K562 (cell line): Measurements from ENCODE around the gene UQCRHL. TPM values are rescaled to one million over a fixed set of nuclear protein-coding genes. Genes with fewer than 3 reads are reported as not detected.
A peak's percentile ranks its signal among the peaks of the same experiment; 100 is the strongest.

Experiments
- ATAC-seq: fragments of 200-7000 bp; cut with Tn5 transposase; 3 replicates; pipeline ENCODE4 v1.9.1; 2020; ENCODE audit warnings: moderate library complexity
- BruUV-seq: library from RNA; stranded (reverse); fragments of 400-500 nt; replicated peaks from 2 replicates; lab custom pipeline; 2021; lab: Mats Ljungman, UMichigan
- CTCF ChIA-PET: fragments of 300-600 bp; formaldehyde crosslinking; extraction: SDS; loops from one replicate; lab custom pipeline; 2021; ENCODE audit warnings: low intra/inter-chr PET ratio; lab: Yijun Ruan, JAX
- POLR2A ChIA-PET: fragments of 300-600, 350-650 bp; sonication (Branson Sonifier 250); formaldehyde crosslinking; extraction: SDS; loops from one replicate; lab custom pipeline; 2021; ENCODE audit warnings: antibody characterized with exemption, inconsistent platforms; lab: Yijun Ruan, JAX
- DNase-seq, 4 experiments: peaks; one replicate each; pipeline versions ENCODE4 v3.0.0 to v3.0.0-alpha.2; 2011 to 2018; ENCODE audit warnings: low spot score in 3 of 4, mixed read lengths in 3 of 4; ENCODE audit errors: extremely low read depth in 1 of 4
- FAIRE-seq: peaks from 2 replicates; lab custom pipeline; 2011; peaks lifted over from hg19 to GRCh38; lab: Jason Lieb, UNC
- H2AFZ ChIP-seq: 2 replicates; pipeline ENCODE4 v1.6.0; 2011; ENCODE audit warnings: low read depth, low read length, control low read depth, inconsistent platforms
- H3K27ac ChIP-seq: fragments of 200-600 bp; 3 replicates; pipeline ENCODE4 v1.8.0; 2011; ENCODE audit warnings: low read depth, mild to moderate bottlenecking, control low read depth, inconsistent platforms, low read length, moderate library complexity, mixed read lengths; ENCODE audit errors: extremely low read depth
- H3K27me3 ChIP-seq, 2 experiments: fragments of 300-600 bp in 1 of 2; 2 replicates in 1 of 2; 3 replicates in 1 of 2; pipeline versions ENCODE4 v1.6.0 to v1.8.0; 2011; ENCODE audit warnings: inconsistent platforms in 2 of 2, low read length in 2 of 2, mild to moderate bottlenecking in 1 of 2, mixed read lengths in 1 of 2, moderate library complexity in 1 of 2; ENCODE audit not compliant: control insufficient read depth in 2 of 2, insufficient read depth in 2 of 2
- H3K36me3 ChIP-seq: fragments of 300-600 bp; 3 replicates; pipeline ENCODE4 v1.8.0; 2011; ENCODE audit warnings: mild to moderate bottlenecking, low read length, inconsistent platforms; ENCODE audit not compliant: control insufficient read depth, insufficient read depth
- H3K4me1 ChIP-seq, 2 experiments: fragments of 200-600 bp in 1 of 2; replicated peaks in 1 of 2; 2 replicates in 1 of 2; 3 replicates in 1 of 2; pipeline versions ENCODE4 v1.5.1 to v1.8.0; 2011; ENCODE audit warnings: inconsistent platforms in 2 of 2, low read length in 2 of 2, mild to moderate bottlenecking in 1 of 2, mixed read lengths in 1 of 2, moderate library complexity in 1 of 2; ENCODE audit not compliant: control insufficient read depth in 2 of 2, insufficient read depth in 2 of 2
- H3K4me2 ChIP-seq: 2 replicates; pipeline ENCODE4 v1.6.1; 2011; ENCODE audit warnings: low read length, control low read depth, inconsistent platforms, mixed read lengths; ENCODE audit not compliant: insufficient read depth
- H3K4me3 ChIP-seq: fragments of 200-600 bp; sonication (generic), shearing (Covaris generic); 2 replicates; pipeline ENCODE4 v1.5.1; 2016; ENCODE audit warnings: control low read depth, inconsistent platforms
- H3K79me2 ChIP-seq: fragments of 200-600 bp; 3 replicates; pipeline ENCODE4 v1.8.0; 2011; ENCODE audit warnings: low read length, inconsistent platforms; ENCODE audit not compliant: control insufficient read depth, insufficient read depth
- H3K9ac ChIP-seq, 2 experiments: 2 replicates each; pipeline versions ENCODE4 v1.6.0 to v1.6.1; 2011; ENCODE audit warnings: low read depth in 2 of 2, low read length in 2 of 2, control low read depth in 1 of 2, inconsistent platforms in 1 of 2, mild to moderate bottlenecking in 1 of 2, mixed read lengths in 1 of 2; ENCODE audit not compliant: insufficient read depth in 1 of 2
- H3K9me1 ChIP-seq: one replicate; pipeline ENCODE4 v1.6.0; 2011; ENCODE audit warnings: inconsistent platforms, mild to moderate bottlenecking, low read length, moderate library complexity; ENCODE audit not compliant: control insufficient read depth, insufficient read depth
- H3K9me3 ChIP-seq: replicated peaks from 2 replicates; pipeline ENCODE4 v1.5.1; 2011; ENCODE audit warnings: low read depth, low read length, inconsistent platforms; ENCODE audit not compliant: control insufficient read depth, insufficient read depth
- H4K20me1 ChIP-seq: replicated peaks from 2 replicates; pipeline ENCODE4 v1.6.1; 2011; ENCODE audit warnings: low read length, inconsistent platforms, mixed read lengths; ENCODE audit not compliant: control insufficient read depth, insufficient read depth
- EGR1 ChIP-seq: fragments of 450-650 bp; conservative IDR thresholded peaks from 2 replicates; pipeline ENCODE4 v1.6.1; 2017; ENCODE audit warnings: mild to moderate bottlenecking
- GABPA ChIP-seq: fragments of 200-800 bp; sonication (Bioruptor generic); conservative IDR thresholded peaks from 2 replicates; pipeline ENCODE4 v1.6.1; 2016; ENCODE audit warnings: low read depth, missing genetic modification characterization, missing compliant biosample characterization
- JUN ChIP-seq, 2 experiments: sonication (generic) in 1 of 2; formaldehyde crosslinking in 1 of 2; IDR thresholded peaks; 2 replicates each; pipeline versions ENCODE4 v1.6.1 to v1.8.0; 2012 to 2022; ENCODE audit warnings: borderline replicate concordance in 2 of 2, mild to moderate bottlenecking in 2 of 2, improper control_type of control experiment in 1 of 2, low read depth in 1 of 2, low read length in 1 of 2, missing genetic modification reagents in 1 of 2
- KLF10 ChIP-seq: fragments of 250-450 bp; sonication (Bioruptor Pico); IDR thresholded peaks from 2 replicates; pipeline ENCODE4 v1.6.1; 2021; ENCODE audit warnings: matching md5 sums
- MTA3 ChIP-seq: fragments of 450-650 bp; formaldehyde crosslinking; IDR thresholded peaks from 2 replicates; pipeline ENCODE4 v1.6.1; 2017; ENCODE audit warnings: mild to moderate bottlenecking, borderline replicate concordance
- NCOA4 ChIP-seq: fragments of 450-650 bp; IDR thresholded peaks from 2 replicates; pipeline ENCODE4 v1.6.1; 2018; ENCODE audit warnings: mild to moderate bottlenecking; ENCODE audit not compliant: partially characterized antibody
- PKNOX1 ChIP-seq: fragments of 450-650 bp; IDR thresholded peaks from 2 replicates; pipeline ENCODE4 v1.6.1; 2016
- SREBF1 ChIP-seq: fragments of 150-350 bp; IDR thresholded peaks from 2 replicates; pipeline ENCODE4 v1.6.1; 2014; ENCODE audit warnings: antibody characterized with exemption, low read depth, low read length, borderline replicate concordance
- UBTF ChIP-seq, 2 experiments: IDR thresholded peaks; 2 replicates each; pipeline ENCODE4 v1.6.1; 2012; ENCODE audit warnings: improper control_type of control experiment in 2 of 2, low read depth in 2 of 2, low read length in 2 of 2, borderline replicate concordance in 1 of 2
- XRCC4 ChIP-seq: IDR thresholded peaks from one replicate; pipeline ENCODE4 v1.6.1; 2011; ENCODE audit not compliant: insufficient read depth, insufficient read length; ENCODE audit errors: extremely low read depth
- ZBTB49 ChIP-seq: sonication (generic); formaldehyde crosslinking; IDR thresholded peaks from 2 replicates; pipeline ENCODE4 v1.8.0; 2022; ENCODE audit warnings: missing genetic modification reagents, mild to moderate bottlenecking, borderline replicate concordance
- ZNF263 ChIP-seq: sonication (generic); formaldehyde crosslinking; IDR thresholded peaks from 2 replicates; pipeline ENCODE4 v1.8.0; 2022; ENCODE audit warnings: mild to moderate bottlenecking, missing genetic modification reagents, borderline replicate concordance
- ZNF311 ChIP-seq: fragments of 250-450 bp; sonication (Bioruptor Pico); IDR thresholded peaks from 2 replicates; pipeline ENCODE4 v1.4.0; 2020; ENCODE audit warnings: mild to moderate bottlenecking, moderate library complexity
- ZNF354B ChIP-seq: fragments of 250-450 bp; sonication (Bioruptor Pico); IDR thresholded peaks from 2 replicates; pipeline ENCODE4 v1.4.0; 2020
- ZNF785 ChIP-seq: fragments of 250-450 bp; sonication (Bioruptor Pico); IDR thresholded peaks from 2 replicates; pipeline ENCODE4 v1.4.0; 2020; ENCODE audit warnings: mild to moderate bottlenecking
- WGBS: fragments of 100-300 bp; shearing (Covaris generic); methylation state at CpG from one replicate; pipeline ENCODE4 v1.1.6; 2016; ENCODE audit warnings: low coverage, mixed read lengths; ENCODE audit not compliant: insufficient coverage; ENCODE audit errors: missing lambda C conversion rate; 5-methylcytosine and 5-hydroxymethylcytosine counted together
- in situ Hi-C: fragments of 300-500 bp; cut with MboI; formaldehyde crosslinking; loops from 4 replicates; pipeline ENCODE4 v1.15.0; 2018; ENCODE audit warnings: inconsistent platforms, mixed read lengths
- intact Hi-C: fragments of 100-400 bp; cut with micrococcal nuclease; formaldehyde crosslinking; loops from 2 replicates; pipeline ENCODE4 v1.14.2; 2022
- polyA plus RNA-seq, 8 experiments: library from polyadenylated mRNA; depleted of rRNA in 4 of 8; stranded (reverse) in 5 of 8; unstranded in 3 of 8; fragments of >200 nt; fragmentation: Nextera tagmentation in 2 of 8; fragmentation: Illumina TruSeq in 1 of 8; extraction: Ambion mirVana in 2 of 8; extraction: Trizol in 1 of 8; gene quantifications; 2 replicates each; pipeline versions ENCODE4 v1.2.1 to v1.2.3, GENCODE V29; 2011 to 2014; ENCODE audit warnings: inconsistent platforms in 1 of 8, missing spikeins in 1 of 8
- total RNA-seq, 7 experiments: library from RNA; depleted of rRNA in 6 of 7; stranded (reverse); fragments of >200 nt in 6 of 7; fragmentation: Illumina TruSeq in 2 of 7; extraction: Trizol in 2 of 7; gene quantifications; 2 replicates each; pipeline versions ENCODE4 v1.2.1 to v1.2.3, GENCODE V29; 2011 to 2021; ENCODE audit warnings: low replicate concordance in 1 of 7

The UQCRHL gene
- total and polyA plus RNA-seq, 9 of the 15 experiments (the other 6 are each of a cell fraction or from before 2014, with no cell fraction given) = 5.1 to 41.3 (median 21.8) TPM

GRCh38 chr1:15835741-15836510 is 28.5 kb upstream of the UQCRHL start:
- H3K9me3 ChIP-seq = no peaks in the 10 kb centered on the region
- ChIA-PET CTCF (no interaction called here), POLR2A (interaction anchor here (0.7 to 4.5 kb wide), 8 partner anchors 8 to 165 kb away, joined by 3 to 96 read pairs (median 3); partner anchors contain the start of gene SPEN)
- peak overlapping the region; percentile 99 for H2AFZ ChIP-seq
- H3K4me1 ChIP-seq = peaks cover 4 to 45% of the 10 kb centered on the region in 2 experiments
- intact Hi-C loops (loop anchor here (1.0 to 10.0 kb wide), 3 partner anchors 13 to 311 kb away; partner anchors contain the start of genes CASP9 and DNAJC16), in situ Hi-C loops (no loop called here)
- peak; percentile 66 for ATAC-seq
- H3K4me2 ChIP-seq = peak overlapping the region; percentile 97
- peak; percentile 91 to 100 (median 95) for DNase-seq
- FAIRE-seq = peak; percentile 97
- no peaks in the 10 kb centered on the region for H3K36me3 ChIP-seq
- H3K9me1 ChIP-seq = no peaks in the 10 kb centered on the region
- peaks cover 53% of the 10 kb centered on the region for H3K79me2 ChIP-seq
- 1% methylated on average over 66 of the region's 66 CpGs for WGBS
- peak overlapping the region; percentile 99 for H3K27ac ChIP-seq
- no peaks in the 10 kb centered on the region for H3K27me3 ChIP-seq
- peak overlapping the region; percentile 92 to 97 for H3K9ac ChIP-seq
- peak overlapping the region; percentile 65 for H3K4me3 ChIP-seq
- TSS peak; percentile 81 for BruUV-seq
- H4K20me1 ChIP-seq = no peaks in the 10 kb centered on the region
- no peak for TF ChIP-seq ZNF785
- TF ChIP-seq ZNF263 (CRISPR knock-in tag) = peak; percentile 4; the same call in 1 of the 2 replicates
- TF ChIP-seq XRCC4 = no peak
- no peak for TF ChIP-seq KLF10 (CRISPR knock-in tag)
- peak in 1 of 2 experiments; percentile 67; a peak in 1 of 4 replicates for TF ChIP-seq UBTF (IDR thresholded peaks at IDR 0.05; ENCODE audit: borderline replicate concordance in 1 of 2, low read depth in 2 of 2, low read length in 2 of 2)
- no peak for TF ChIP-seq ZBTB49 (CRISPR knock-in tag)
- no peak for TF ChIP-seq ZNF354B (CRISPR knock-in tag)
- peak; percentile 74; the same call in 1 of the 2 replicates for TF ChIP-seq MTA3
- no peak for TF ChIP-seq JUN (IDR thresholded peaks at IDR 0.05; ENCODE audit: borderline replicate concordance, low read depth, low read length)
- peak; percentile 28; the same call in 1 of the 2 replicates for TF ChIP-seq JUN (CRISPR knock-in tag; IDR thresholded peaks at IDR 0.05; ENCODE audit: borderline replicate concordance)
- peak; percentile 90; the same call in 1 of the 2 replicates for TF ChIP-seq SREBF1
- TF ChIP-seq EGR1 = peak; percentile 100
- peak; percentile 84 for TF ChIP-seq PKNOX1
- peak; percentile 10; the same call in 1 of the 2 replicates for TF ChIP-seq GABPA (tag)
- TF ChIP-seq ZNF311 (CRISPR knock-in tag) = no peak
- no peak for TF ChIP-seq NCOA4
